ENCODE data around the gene DLGAP1.

The DLGAP1 gene

GRCh38 chr18:3623769-3624545, 831.1 kb downstream of the DLGAP1 start:
- TF ChIP-seq, protein P1, sequence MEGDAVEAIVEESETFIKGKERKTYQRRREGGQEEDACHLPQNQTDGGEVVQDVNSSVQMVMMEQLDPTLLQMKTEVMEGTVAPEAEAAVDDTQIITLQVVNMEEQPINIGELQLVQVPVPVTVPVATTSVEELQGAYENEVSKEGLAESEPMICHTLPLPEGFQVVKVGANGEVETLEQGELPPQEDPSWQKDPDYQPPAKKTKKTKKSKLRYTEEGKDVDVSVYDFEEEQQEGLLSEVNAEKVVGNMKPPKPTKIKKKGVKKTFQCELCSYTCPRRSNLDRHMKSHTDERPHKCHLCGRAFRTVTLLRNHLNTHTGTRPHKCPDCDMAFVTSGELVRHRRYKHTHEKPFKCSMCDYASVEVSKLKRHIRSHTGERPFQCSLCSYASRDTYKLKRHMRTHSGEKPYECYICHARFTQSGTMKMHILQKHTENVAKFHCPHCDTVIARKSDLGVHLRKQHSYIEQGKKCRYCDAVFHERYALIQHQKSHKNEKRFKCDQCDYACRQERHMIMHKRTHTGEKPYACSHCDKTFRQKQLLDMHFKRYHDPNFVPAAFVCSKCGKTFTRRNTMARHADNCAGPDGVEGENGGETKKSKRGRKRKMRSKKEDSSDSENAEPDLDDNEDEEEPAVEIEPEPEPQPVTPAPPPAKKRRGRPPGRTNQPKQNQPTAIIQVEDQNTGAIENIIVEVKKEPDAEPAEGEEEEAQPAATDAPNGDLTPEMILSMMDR (IDR thresholded peaks at IDR 0.05; ENCODE audit: borderline replicate concordance, control extremely low read depth, extremely low read depth, insufficient read depth, missing control alignments) = no peak
- DNase-seq (ENCODE audit: low spot score) = no peak
- in situ Hi-C loops (cut with MboI; ENCODE audit: low sequenced_read_pairs, unreplicated experiment) = no loop called here

DNA sequence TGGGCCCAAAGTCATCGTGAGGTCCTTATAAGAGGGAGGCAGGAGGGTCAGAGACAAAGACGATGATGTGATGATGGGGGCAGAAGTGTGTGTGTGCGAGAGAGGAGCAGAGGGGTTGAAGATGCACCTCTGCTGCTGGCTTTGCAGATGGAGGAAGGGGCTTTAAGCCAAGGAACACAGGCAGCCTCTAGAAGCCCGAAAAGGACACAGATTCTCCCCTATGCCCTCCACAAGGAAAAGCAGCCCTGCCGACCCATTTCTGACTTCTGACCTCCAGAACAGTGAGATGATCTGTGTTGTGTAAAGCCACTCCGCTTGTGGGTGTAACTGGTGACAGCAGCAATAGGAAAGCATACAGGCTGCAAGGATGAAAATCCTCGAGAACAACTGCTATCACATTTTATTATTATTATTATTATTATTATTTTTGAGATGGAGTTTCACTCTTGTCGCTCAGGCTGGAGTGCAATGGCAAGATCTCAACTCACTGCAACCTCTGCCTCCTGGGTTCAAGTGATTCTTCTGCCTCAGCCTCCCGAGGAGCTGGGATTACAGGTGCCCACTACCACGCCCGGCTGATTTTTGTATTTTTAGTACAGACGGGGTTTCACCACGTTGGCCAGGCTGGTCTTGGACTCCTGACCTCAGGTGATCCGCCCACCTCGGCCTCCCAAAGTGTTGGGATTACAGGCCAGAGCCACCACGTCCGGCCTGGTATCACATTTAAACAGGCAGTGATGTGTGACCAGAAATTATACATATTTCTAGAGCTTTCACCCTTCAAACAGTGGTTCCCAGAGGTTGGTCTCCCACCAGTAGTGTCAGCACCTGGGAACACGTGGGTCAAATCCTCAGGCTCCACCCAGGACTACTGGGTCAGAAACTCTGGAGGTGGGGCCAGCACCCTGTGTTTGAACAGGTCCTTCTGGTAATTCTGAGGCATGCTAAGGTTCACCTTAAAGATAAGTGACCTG, 834.7 kb downstream of the DLGAP1 start:
- DNase-seq (ENCODE audit: low spot score) = no peak
- TF ChIP-seq, protein P1 (IDR thresholded peaks at IDR 0.05; ENCODE audit: borderline replicate concordance, control extremely low read depth, extremely low read depth, insufficient read depth, missing control alignments) = no peak
- in situ Hi-C loops (cut with MboI; ENCODE audit: low sequenced_read_pairs, unreplicated experiment) = no loop called here

DNA sequence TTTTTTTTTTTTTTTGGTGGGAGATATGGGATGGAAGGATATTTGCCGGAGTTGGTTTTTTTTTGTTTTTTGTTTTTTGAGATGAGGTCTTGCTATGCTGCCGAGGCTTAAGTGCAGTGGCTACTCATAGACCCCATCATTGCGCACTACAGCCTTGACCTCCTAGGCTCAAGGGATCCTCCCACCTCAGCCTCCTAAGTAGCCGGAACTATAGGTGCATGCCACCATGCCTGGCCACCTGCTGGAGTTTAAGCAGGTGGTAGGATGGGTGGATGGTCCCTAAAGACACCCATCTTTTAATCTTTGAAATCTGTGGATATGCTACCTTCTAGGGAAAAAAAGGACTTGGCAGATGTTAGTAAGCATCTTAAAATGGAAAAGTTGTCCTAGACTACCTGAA, 835.4 kb downstream of the DLGAP1 start:
- in situ Hi-C loops (cut with MboI; ENCODE audit: low sequenced_read_pairs, unreplicated experiment) = no loop called here
- DNase-seq (ENCODE audit: low spot score) = no peak
- TF ChIP-seq, protein P1 (IDR thresholded peaks at IDR 0.05; ENCODE audit: borderline replicate concordance, control extremely low read depth, extremely low read depth, insufficient read depth, missing control alignments) = no peak

DNA sequence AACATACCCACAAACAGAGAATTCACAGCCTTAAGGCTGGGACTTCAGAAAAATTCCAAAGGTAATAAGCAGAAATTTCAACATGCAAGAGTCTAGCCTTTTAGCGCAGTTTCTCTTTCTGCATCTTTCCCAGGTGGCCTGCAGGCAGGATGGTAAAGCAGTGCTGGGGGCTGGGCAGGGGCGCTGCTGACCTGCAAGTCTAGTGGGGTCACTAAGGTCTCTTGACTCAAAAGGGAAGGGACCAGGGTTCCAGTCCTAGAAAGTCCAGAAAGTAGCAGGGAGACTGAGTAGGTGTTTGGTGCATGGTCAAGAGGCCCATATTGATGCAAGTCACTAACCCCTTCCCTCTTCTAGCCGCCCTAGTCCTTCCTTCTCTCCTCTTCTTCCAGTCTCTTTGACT, 835.9 kb downstream of the DLGAP1 start:
- in situ Hi-C loops (cut with MboI; ENCODE audit: low sequenced_read_pairs, unreplicated experiment) = no loop called here
- no peak for DNase-seq (ENCODE audit: low spot score)
- TF ChIP-seq, protein P1 (IDR thresholded peaks at IDR 0.05; ENCODE audit: borderline replicate concordance, control extremely low read depth, extremely low read depth, insufficient read depth, missing control alignments) = no peak

- TF ChIP-seq, protein P1 (IDR thresholded peaks at IDR 0.05; ENCODE audit: borderline replicate concordance, control extremely low read depth, extremely low read depth, insufficient read depth, missing control alignments) = no peak
- DNase-seq (ENCODE audit: low spot score) = no peak
- in situ Hi-C loops (cut with MboI; ENCODE audit: low sequenced_read_pairs, unreplicated experiment) = no loop called here
Measured at GRCh38 chr18:3616744-3617143, 838.4 kb downstream of the DLGAP1 start.

GRCh38 chr18:3616142-3616541, 839.0 kb downstream of the DLGAP1 start:
- DNase-seq (ENCODE audit: low spot score) = no peak
- in situ Hi-C loops (cut with MboI; ENCODE audit: low sequenced_read_pairs, unreplicated experiment) = no loop called here
- TF ChIP-seq, protein P1 (IDR thresholded peaks at IDR 0.05; ENCODE audit: borderline replicate concordance, control extremely low read depth, extremely low read depth, insufficient read depth, missing control alignments) = no peak
